Measurements from ENCODE around the gene CPAMD8.

The CPAMD8 gene

GRCh38 chr19:16871871-16872270, 154.7 kb downstream of the CPAMD8 start:
- Histone ChIP-seq H3K27me3 (ENCODE audit: control insufficient read depth in 1 of 2, insufficient read depth in 2 of 2, low read length in 2 of 2) (no peaks in the 10 kb centered on the region), H3K4me1 (ENCODE audit: control insufficient read depth in 1 of 2, insufficient read depth in 2 of 2, low read length in 2 of 2) (peaks cover 0 to 6% of the 10 kb centered on the region in 2 donors), H3K9ac (ENCODE audit: low read depth in 1 of 2, low read length in 2 of 2) (no peak overlapping the region), H3K9me3 (ENCODE audit: control insufficient read depth in 1 of 2, low read length in 2 of 2) (no peaks in the 10 kb centered on the region), H3K27ac (ENCODE audit: low read depth, low read length) (no peak overlapping the region), H3K36me3 (ENCODE audit: control insufficient read depth in 1 of 2, insufficient read depth in 2 of 2, low read length in 2 of 2) (peaks cover 10 to 67% of the 10 kb centered on the region in 2 donors), H3K4me3 (ENCODE audit: low read depth in 1 of 2, low read length in 2 of 2) (no peak overlapping the region)

- Histone ChIP-seq H3K9ac (ENCODE audit: low read depth in 1 of 2, low read length in 2 of 2) (no peak overlapping the region), H3K36me3 (ENCODE audit: control insufficient read depth in 1 of 2, insufficient read depth in 2 of 2, low read length in 2 of 2) (peaks cover 14 to 73% of the 10 kb centered on the region in 2 donors), H3K4me3 (ENCODE audit: low read depth in 1 of 2, low read length in 2 of 2) (no peak overlapping the region), H3K27ac (ENCODE audit: low read depth, low read length) (no peak overlapping the region), H3K27me3 (ENCODE audit: control insufficient read depth in 1 of 2, insufficient read depth in 2 of 2, low read length in 2 of 2) (no peaks in the 10 kb centered on the region), H3K9me3 (ENCODE audit: control insufficient read depth in 1 of 2, low read length in 2 of 2) (no peaks in the 10 kb centered on the region), H3K4me1 (ENCODE audit: control insufficient read depth in 1 of 2, insufficient read depth in 2 of 2, low read length in 2 of 2) (no peaks in the 10 kb centered on the region)
Observed at GRCh38 chr19:16869331-16869972, 157.2 kb downstream of the CPAMD8 start.

- H3K9ac ChIP-seq (ENCODE audit: low read depth in 1 of 2, low read length in 2 of 2): no peak overlapping the region
- H3K27ac ChIP-seq (ENCODE audit: low read depth, low read length): no peak overlapping the region
- no peaks in the 10 kb centered on the region for H3K9me3 ChIP-seq (ENCODE audit: control insufficient read depth in 1 of 2, low read length in 2 of 2)
- no peak overlapping the region for H3K4me3 ChIP-seq (ENCODE audit: low read depth in 1 of 2, low read length in 2 of 2)
- H3K4me1 ChIP-seq (ENCODE audit: control insufficient read depth in 1 of 2, insufficient read depth in 2 of 2, low read length in 2 of 2): peaks cover 0 to 2% of the 10 kb centered on the region in 2 donors
- H3K27me3 ChIP-seq (ENCODE audit: control insufficient read depth in 1 of 2, insufficient read depth in 2 of 2, low read length in 2 of 2): no peaks in the 10 kb centered on the region
- peaks cover 16 to 76% of the 10 kb centered on the region in 2 donors for H3K36me3 ChIP-seq (ENCODE audit: control insufficient read depth in 1 of 2, insufficient read depth in 2 of 2, low read length in 2 of 2)
Observed at GRCh38 chr19:16868423-16869130, 158.0 kb downstream of the CPAMD8 start.

- Histone ChIP-seq H3K9ac (ENCODE audit: low read depth in 1 of 2, low read length in 2 of 2) (no peak overlapping the region), H3K36me3 (ENCODE audit: control insufficient read depth in 1 of 2, insufficient read depth in 2 of 2, low read length in 2 of 2) (peaks cover 27 to 81% of the 10 kb centered on the region in 2 donors), H3K9me3 (ENCODE audit: control insufficient read depth in 1 of 2, low read length in 2 of 2) (no peaks in the 10 kb centered on the region), H3K27me3 (ENCODE audit: control insufficient read depth in 1 of 2, insufficient read depth in 2 of 2, low read length in 2 of 2) (no peaks in the 10 kb centered on the region), H3K27ac (ENCODE audit: low read depth, low read length) (no peak overlapping the region), H3K4me3 (ENCODE audit: low read depth in 1 of 2, low read length in 2 of 2) (no peak overlapping the region), H3K4me1 (ENCODE audit: control insufficient read depth in 1 of 2, insufficient read depth in 2 of 2, low read length in 2 of 2) (peaks cover 0 to 6% of the 10 kb centered on the region in 2 donors)
Observed at GRCh38 chr19:16867211-16867610, 159.4 kb downstream of the CPAMD8 start.

- Histone ChIP-seq H3K4me1 (ENCODE audit: control insufficient read depth in 1 of 2, insufficient read depth in 2 of 2, low read length in 2 of 2) (peaks cover 0 to 6% of the 10 kb centered on the region in 2 donors), H3K9me3 (ENCODE audit: control insufficient read depth in 1 of 2, low read length in 2 of 2) (no peaks in the 10 kb centered on the region), H3K4me3 (ENCODE audit: low read depth in 1 of 2, low read length in 2 of 2) (no peak overlapping the region), H3K36me3 (ENCODE audit: control insufficient read depth in 1 of 2, insufficient read depth in 2 of 2, low read length in 2 of 2) (peaks cover 20 to 53% of the 10 kb centered on the region in 2 donors), H3K27me3 (ENCODE audit: control insufficient read depth in 1 of 2, insufficient read depth in 2 of 2, low read length in 2 of 2) (no peaks in the 10 kb centered on the region), H3K27ac (ENCODE audit: low read depth, low read length) (no peak overlapping the region), H3K9ac (ENCODE audit: low read depth in 1 of 2, low read length in 2 of 2) (no peak overlapping the region)
Observed at GRCh38 chr19:16862826-16863415, 163.7 kb downstream of the CPAMD8 start.

GRCh38 chr19:16861834-16862233, 164.8 kb downstream of the CPAMD8 start:
- Histone ChIP-seq H3K36me3 (ENCODE audit: control insufficient read depth in 1 of 2, insufficient read depth in 2 of 2, low read length in 2 of 2) (peaks cover 16 to 42% of the 10 kb centered on the region in 2 donors), H3K27me3 (ENCODE audit: control insufficient read depth in 1 of 2, insufficient read depth in 2 of 2, low read length in 2 of 2) (no peaks in the 10 kb centered on the region), H3K27ac (ENCODE audit: low read depth, low read length) (no peak overlapping the region), H3K9ac (ENCODE audit: low read depth in 1 of 2, low read length in 2 of 2) (no peak overlapping the region), H3K4me1 (ENCODE audit: control insufficient read depth in 1 of 2, insufficient read depth in 2 of 2, low read length in 2 of 2) (peaks cover 0 to 6% of the 10 kb centered on the region in 2 donors), H3K9me3 (ENCODE audit: control insufficient read depth in 1 of 2, low read length in 2 of 2) (no peaks in the 10 kb centered on the region), H3K4me3 (ENCODE audit: low read depth in 1 of 2, low read length in 2 of 2) (no peak overlapping the region)

GRCh38 chr19:16861011-16861410, 165.6 kb downstream of the CPAMD8 start:
- Histone ChIP-seq H3K27me3 (ENCODE audit: control insufficient read depth in 1 of 2, insufficient read depth in 2 of 2, low read length in 2 of 2) (no peaks in the 10 kb centered on the region), H3K4me3 (ENCODE audit: low read depth in 1 of 2, low read length in 2 of 2) (no peak overlapping the region), H3K4me1 (ENCODE audit: control insufficient read depth in 1 of 2, insufficient read depth in 2 of 2, low read length in 2 of 2) (peaks cover 0 to 6% of the 10 kb centered on the region in 2 donors), H3K9me3 (ENCODE audit: control insufficient read depth in 1 of 2, low read length in 2 of 2) (no peaks in the 10 kb centered on the region), H3K9ac (ENCODE audit: low read depth in 1 of 2, low read length in 2 of 2) (no peak overlapping the region), H3K27ac (ENCODE audit: low read depth, low read length) (no peak overlapping the region), H3K36me3 (ENCODE audit: control insufficient read depth in 1 of 2, insufficient read depth in 2 of 2, low read length in 2 of 2) (peaks cover 16 to 35% of the 10 kb centered on the region in 2 donors)

- Histone ChIP-seq H3K36me3 (ENCODE audit: control insufficient read depth in 1 of 2, insufficient read depth in 2 of 2, low read length in 2 of 2) (peaks cover 13 to 29% of the 10 kb centered on the region in 2 donors), H3K4me3 (ENCODE audit: low read depth in 1 of 2, low read length in 2 of 2) (no peak overlapping the region), H3K27me3 (ENCODE audit: control insufficient read depth in 1 of 2, insufficient read depth in 2 of 2, low read length in 2 of 2) (no peaks in the 10 kb centered on the region), H3K9me3 (ENCODE audit: control insufficient read depth in 1 of 2, low read length in 2 of 2) (no peaks in the 10 kb centered on the region), H3K27ac (ENCODE audit: low read depth, low read length) (no peak overlapping the region), H3K9ac (ENCODE audit: low read depth in 1 of 2, low read length in 2 of 2) (no peak overlapping the region), H3K4me1 (ENCODE audit: control insufficient read depth in 1 of 2, insufficient read depth in 2 of 2, low read length in 2 of 2) (peaks cover 0 to 6% of the 10 kb centered on the region in 2 donors)
Observed at GRCh38 chr19:16860118-16860517, 166.5 kb downstream of the CPAMD8 start.

GRCh38 chr19:16859626-16860025, 167.0 kb downstream of the CPAMD8 start:
- Histone ChIP-seq H3K4me3 (ENCODE audit: low read depth in 1 of 2, low read length in 2 of 2) (no peak overlapping the region), H3K27ac (ENCODE audit: low read depth, low read length) (no peak overlapping the region), H3K9ac (ENCODE audit: low read depth in 1 of 2, low read length in 2 of 2) (no peak overlapping the region), H3K27me3 (ENCODE audit: control insufficient read depth in 1 of 2, insufficient read depth in 2 of 2, low read length in 2 of 2) (no peaks in the 10 kb centered on the region), H3K36me3 (ENCODE audit: control insufficient read depth in 1 of 2, insufficient read depth in 2 of 2, low read length in 2 of 2) (peaks cover 16 to 33% of the 10 kb centered on the region in 2 donors), H3K4me1 (ENCODE audit: control insufficient read depth in 1 of 2, insufficient read depth in 2 of 2, low read length in 2 of 2) (peaks cover 0 to 6% of the 10 kb centered on the region in 2 donors), H3K9me3 (ENCODE audit: control insufficient read depth in 1 of 2, low read length in 2 of 2) (no peaks in the 10 kb centered on the region)

- Histone ChIP-seq H3K9ac (ENCODE audit: low read depth in 1 of 2, low read length in 2 of 2) (no peak overlapping the region), H3K36me3 (ENCODE audit: control insufficient read depth in 1 of 2, insufficient read depth in 2 of 2, low read length in 2 of 2) (peaks cover 19 to 44% of the 10 kb centered on the region in 2 donors), H3K27me3 (ENCODE audit: control insufficient read depth in 1 of 2, insufficient read depth in 2 of 2, low read length in 2 of 2) (no peaks in the 10 kb centered on the region), H3K4me1 (ENCODE audit: control insufficient read depth in 1 of 2, insufficient read depth in 2 of 2, low read length in 2 of 2) (no peaks in the 10 kb centered on the region), H3K4me3 (ENCODE audit: low read depth in 1 of 2, low read length in 2 of 2) (no peak overlapping the region), H3K9me3 (ENCODE audit: control insufficient read depth in 1 of 2, low read length in 2 of 2) (no peaks in the 10 kb centered on the region), H3K27ac (ENCODE audit: low read depth, low read length) (no peak overlapping the region)
Observed at GRCh38 chr19:16856091-16856490, 170.5 kb downstream of the CPAMD8 start.

All from duodenal mucosa (tissue), 2 donors.